Right atrium auricular region (tissue), 2 donors: ENCODE data around the gene GAB2. TPM values are rescaled to one million over a fixed set of nuclear protein-coding genes. Genes with fewer than 3 reads are reported as not detected.
A peak's percentile ranks its signal among the peaks of the same experiment; 100 is the strongest.
"Not testable (repeated sequence)": the region's sequence is repeated elsewhere in the genome, so short reads cannot be mapped to it uniquely, and the experiment has no call there.

Experiments used
- DNase-seq: peaks from one replicate; pipeline ENCODE4 v3.0.0-alpha.2; 2019; ENCODE audit warnings: low spot score
- H3K27ac ChIP-seq, 2 donors: fragments of 200-600 bp; sonication (generic); 1 replicate in 1 of 2; 2 replicates in 1 of 2; pipeline ENCODE4 v1.5.1; 2016 to 2019
- H3K27me3 ChIP-seq, 2 donors: fragments of 200-600 bp; sonication (generic); one replicate each; pipeline versions ENCODE4 v1.5.1 to v1.6.0; 2017 to 2019
- H3K36me3 ChIP-seq: fragments of 200-600 bp; sonication (generic); one replicate; pipeline ENCODE4 v1.5.1; 2016
- H3K4me1 ChIP-seq, 2 donors: fragments of 200-600 bp; sonication (generic); one replicate each; pipeline versions ENCODE4 v1.5.1 to v1.6.0; 2017 to 2019
- H3K4me3 ChIP-seq, 2 donors: fragments of 200-600 bp; sonication (generic); 1 replicate in 1 of 2; 2 replicates in 1 of 2; pipeline ENCODE4 v1.5.1; 2017 to 2019; ENCODE audit warnings: mild to moderate bottlenecking in 1 of 2, moderate library complexity in 1 of 2
- H3K9me3 ChIP-seq, 2 donors: fragments of 200-600 bp; sonication (generic); one replicate each; pipeline ENCODE4 v1.5.1; 2019
- total RNA-seq, 2 donors: library from RNA; depleted of rRNA; stranded (reverse); fragments of >200 nt; gene quantifications; one replicate each; pipeline ENCODE4 v1.1.0, GENCODE V29; 2016
- TF ChIP-seq, protein P1 (sequence below), 2 donors: fragments of 200-600 bp; sonication (generic); IDR thresholded peaks; one replicate each; pipeline ENCODE4 v1.5.1; 2019; ENCODE audit warnings: antibody characterized with exemption in 2 of 2

GAB2 gene
- total RNA-seq, 2 donors from 2014 or later: 22.0 to 33.7 TPM

DNA sequence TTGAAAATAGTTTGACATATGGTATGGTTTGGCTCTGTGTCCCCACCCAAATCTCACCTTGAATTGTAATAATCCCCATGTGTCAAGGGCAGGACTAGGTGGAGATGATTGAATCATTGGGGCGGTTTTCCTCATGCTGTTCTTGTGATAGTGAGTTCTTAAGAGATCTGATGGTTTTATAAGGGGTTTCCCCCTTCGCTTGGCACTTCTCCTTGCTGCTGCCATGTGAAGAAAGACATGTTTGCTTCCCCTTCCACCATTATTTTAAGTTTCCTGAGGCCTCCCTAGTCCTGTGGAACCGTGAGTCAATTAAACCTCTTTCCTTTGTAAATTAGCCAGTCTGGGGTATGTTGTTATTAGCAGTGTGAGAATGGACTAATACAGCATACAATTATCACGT, 236.9 kb downstream of the GAB2 start:
- no peaks in the 10 kb centered on the region for H3K9me3 ChIP-seq
- H3K4me3 ChIP-seq: no peak overlapping the region
- H3K4me1 ChIP-seq: no peaks in the 10 kb centered on the region
- H3K36me3 ChIP-seq: peaks cover 6% of the 10 kb centered on the region
- no peaks in the 10 kb centered on the region for H3K27me3 ChIP-seq
- TF ChIP-seq, protein P1, sequence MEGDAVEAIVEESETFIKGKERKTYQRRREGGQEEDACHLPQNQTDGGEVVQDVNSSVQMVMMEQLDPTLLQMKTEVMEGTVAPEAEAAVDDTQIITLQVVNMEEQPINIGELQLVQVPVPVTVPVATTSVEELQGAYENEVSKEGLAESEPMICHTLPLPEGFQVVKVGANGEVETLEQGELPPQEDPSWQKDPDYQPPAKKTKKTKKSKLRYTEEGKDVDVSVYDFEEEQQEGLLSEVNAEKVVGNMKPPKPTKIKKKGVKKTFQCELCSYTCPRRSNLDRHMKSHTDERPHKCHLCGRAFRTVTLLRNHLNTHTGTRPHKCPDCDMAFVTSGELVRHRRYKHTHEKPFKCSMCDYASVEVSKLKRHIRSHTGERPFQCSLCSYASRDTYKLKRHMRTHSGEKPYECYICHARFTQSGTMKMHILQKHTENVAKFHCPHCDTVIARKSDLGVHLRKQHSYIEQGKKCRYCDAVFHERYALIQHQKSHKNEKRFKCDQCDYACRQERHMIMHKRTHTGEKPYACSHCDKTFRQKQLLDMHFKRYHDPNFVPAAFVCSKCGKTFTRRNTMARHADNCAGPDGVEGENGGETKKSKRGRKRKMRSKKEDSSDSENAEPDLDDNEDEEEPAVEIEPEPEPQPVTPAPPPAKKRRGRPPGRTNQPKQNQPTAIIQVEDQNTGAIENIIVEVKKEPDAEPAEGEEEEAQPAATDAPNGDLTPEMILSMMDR (IDR thresholded peaks at IDR 0.05): no peak
- H3K27ac ChIP-seq: no peak overlapping the region
- no peak for DNase-seq

DNA sequence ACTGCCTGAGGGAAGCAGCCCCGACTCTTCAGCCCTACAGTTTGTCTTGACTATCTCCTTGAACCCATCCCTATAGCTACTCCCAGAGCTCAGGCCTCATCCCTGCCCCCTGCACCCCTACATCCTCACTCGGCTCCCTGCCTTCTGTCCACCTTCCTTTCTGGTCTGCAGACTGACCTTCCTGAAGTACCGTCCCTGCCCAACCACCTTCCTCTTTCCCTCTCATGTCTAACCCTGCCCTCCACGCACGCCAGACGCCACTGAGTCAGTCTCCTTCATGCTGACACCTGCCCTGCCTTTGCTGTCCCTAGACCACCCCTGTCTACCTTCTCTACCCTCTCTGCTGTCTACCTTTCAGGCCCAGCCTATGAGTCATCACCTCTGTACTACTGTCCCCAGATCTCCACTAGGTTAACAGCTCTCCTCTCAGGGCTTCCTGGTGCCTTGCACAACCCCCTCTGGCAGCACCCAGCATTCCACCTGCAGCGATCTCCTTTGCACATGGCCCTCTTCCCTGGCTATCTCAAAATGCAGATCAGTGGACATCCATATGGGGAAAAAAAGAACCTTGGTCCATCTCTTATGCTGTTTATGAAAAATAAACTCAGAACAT, 238.1 kb downstream of the GAB2 start:
- no peaks in the 10 kb centered on the region for H3K9me3 ChIP-seq
- no peaks in the 10 kb centered on the region for H3K27me3 ChIP-seq
- no peak overlapping the region for H3K27ac ChIP-seq
- TF ChIP-seq, protein P1 (IDR thresholded peaks at IDR 0.05): no peak
- no peak for DNase-seq
- H3K4me1 ChIP-seq: no peaks in the 10 kb centered on the region
- no peak overlapping the region for H3K4me3 ChIP-seq
- peaks cover 6% of the 10 kb centered on the region for H3K36me3 ChIP-seq

DNA sequence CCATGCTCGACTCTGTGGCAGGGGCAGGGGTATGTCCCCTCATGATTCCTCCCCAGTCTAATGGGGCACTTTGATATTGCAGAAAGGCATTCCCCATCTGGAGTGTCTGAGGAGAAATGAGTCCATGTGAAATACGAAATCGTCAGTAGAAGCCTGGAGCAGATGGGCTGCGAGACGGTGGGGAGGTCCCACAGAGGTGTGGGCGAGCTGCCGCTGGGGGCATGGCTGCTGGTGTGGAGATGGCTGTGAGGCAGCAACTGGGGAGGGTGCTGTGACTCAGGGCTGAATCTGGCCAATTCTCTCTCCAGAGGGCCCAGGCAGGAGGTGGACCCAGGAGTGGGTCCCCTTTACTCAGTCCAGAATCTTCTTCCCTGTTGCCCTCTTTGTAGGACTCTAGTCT, 240.4 kb downstream of the GAB2 start:
- Histone ChIP-seq H3K27ac (no peak overlapping the region), H3K4me3 (no peak overlapping the region), H3K9me3 (no peaks in the 10 kb centered on the region), H3K36me3 (peaks cover 18% of the 10 kb centered on the region), H3K27me3 (no peaks in the 10 kb centered on the region), H3K4me1 (peaks cover 0 to 6% of the 10 kb centered on the region in 2 donors)
- no peak for DNase-seq
- TF ChIP-seq, protein P1 (IDR thresholded peaks at IDR 0.05): no peak

DNA sequence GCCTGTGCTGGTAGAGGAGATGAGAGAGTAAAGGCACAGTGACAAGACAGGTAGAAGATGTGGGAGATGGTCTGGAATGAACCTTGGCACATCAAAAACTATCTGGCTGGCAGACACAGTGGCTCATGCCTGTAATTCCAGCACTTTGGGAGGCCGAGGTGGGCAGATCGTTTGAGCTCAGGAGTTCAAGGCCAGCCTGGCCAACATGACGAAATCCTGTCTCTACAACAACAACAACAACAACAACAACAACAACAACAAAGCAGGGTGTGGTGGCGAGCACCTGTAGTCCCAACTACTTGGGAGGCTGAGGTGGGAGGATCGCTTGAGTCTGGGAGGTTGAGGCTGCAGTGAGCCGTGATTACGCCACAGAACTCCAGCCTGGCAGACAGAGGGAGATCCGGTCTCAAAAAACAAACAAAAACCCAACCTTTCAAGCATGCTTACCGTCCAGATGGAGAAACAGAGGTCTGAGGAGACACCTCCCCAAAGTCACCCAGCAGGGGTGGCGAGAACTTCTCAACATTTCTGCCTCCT, 240.9 kb downstream of the GAB2 start:
- no peaks in the 10 kb centered on the region for H3K27me3 ChIP-seq
- H3K9me3 ChIP-seq: no peaks in the 10 kb centered on the region
- H3K4me1 ChIP-seq: peaks cover 0 to 6% of the 10 kb centered on the region in 2 donors
- no peak overlapping the region for H3K4me3 ChIP-seq
- H3K36me3 ChIP-seq: peaks cover 18% of the 10 kb centered on the region
- no peak overlapping the region for H3K27ac ChIP-seq
- no peak for DNase-seq
- TF ChIP-seq, protein P1 (IDR thresholded peaks at IDR 0.05): no peak

DNA sequence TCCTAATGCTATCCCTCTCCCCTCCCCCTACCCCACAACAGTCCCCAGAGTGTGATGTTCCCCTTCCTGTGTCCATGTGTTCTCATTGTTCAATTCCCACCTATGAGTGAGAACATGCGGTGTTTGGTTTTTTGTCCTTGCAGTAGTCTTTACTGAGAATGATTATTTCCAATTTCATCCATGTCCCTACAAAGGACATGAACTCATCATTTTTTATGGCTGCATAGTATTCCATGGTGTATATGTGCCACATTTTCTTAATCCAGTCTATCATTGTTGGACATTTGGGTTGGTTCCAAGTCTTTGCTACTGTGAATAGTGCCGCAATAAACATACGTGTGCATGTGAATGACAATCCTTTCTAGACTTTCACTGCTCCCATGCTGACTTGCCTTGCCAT, 241.8 kb downstream of the GAB2 start:
- H3K27ac ChIP-seq, DNase-seq, H3K9me3 ChIP-seq, H3K27me3 ChIP-seq, H3K4me3 ChIP-seq, H3K4me1 ChIP-seq: not testable (repeated sequence)
- H3K36me3 ChIP-seq: peaks cover 18% of the 10 kb centered on the region

DNA sequence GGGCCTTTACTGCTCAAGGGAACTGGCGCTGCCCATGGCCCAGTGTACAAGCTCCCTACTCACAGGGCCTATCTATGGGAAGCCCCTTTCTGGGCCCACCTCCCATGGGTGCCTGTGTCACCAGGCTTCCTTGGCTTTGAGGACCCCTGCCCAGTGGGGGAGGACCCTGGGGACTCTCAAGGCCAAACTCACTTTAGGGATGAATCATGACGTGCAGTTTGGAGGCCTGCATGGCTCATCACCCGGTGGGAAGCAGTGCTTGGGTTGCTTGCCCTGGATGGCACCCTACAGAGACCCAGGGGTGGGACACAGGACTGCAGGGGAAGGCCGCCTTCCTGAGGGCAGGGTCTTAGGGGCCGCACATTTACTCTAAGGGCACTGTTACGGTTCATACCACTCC, 245.7 kb downstream of the GAB2 start:
- peaks cover 13% of the 10 kb centered on the region for H3K36me3 ChIP-seq
- no peaks in the 10 kb centered on the region for H3K27me3 ChIP-seq
- no peaks in the 10 kb centered on the region for H3K9me3 ChIP-seq
- TF ChIP-seq, protein P1 (IDR thresholded peaks at IDR 0.05): no peak
- H3K4me3 ChIP-seq: no peak overlapping the region
- DNase-seq: no peak
- H3K4me1 ChIP-seq: peaks cover 0 to 35% of the 10 kb centered on the region in 2 donors
- H3K27ac ChIP-seq: peak overlapping the region; percentile 10 to 23
